ENCODE results near the gene ATP6V0B.

ATP6V0B gene

DNA sequence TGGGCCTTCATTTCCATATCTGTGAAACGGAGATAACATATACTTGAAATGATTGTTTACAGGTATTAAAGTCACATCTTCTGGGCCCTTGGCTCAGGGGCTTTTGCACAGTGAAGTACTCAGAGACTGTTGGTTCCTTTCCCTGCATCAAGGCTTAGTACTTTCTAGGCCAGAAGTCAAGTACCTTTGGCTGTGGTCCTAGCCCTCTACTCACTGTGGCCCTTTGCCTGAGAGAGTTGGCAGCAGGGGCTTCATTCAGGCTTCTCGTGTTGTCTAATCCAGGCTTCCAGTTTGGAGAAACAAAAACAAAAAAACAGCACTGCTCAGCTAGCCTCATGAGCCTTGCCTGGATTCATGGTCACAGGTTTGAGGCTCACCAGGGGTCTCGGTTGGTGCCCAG is 13.1 kb upstream of the ATP6V0B start:
- Histone ChIP-seq H3K36me3 (ENCODE audit: insufficient read depth, low read length) (peaks cover 76% of the 10 kb centered on the region), H3K9ac (ENCODE audit: low read length) (no peak overlapping the region)

DNA sequence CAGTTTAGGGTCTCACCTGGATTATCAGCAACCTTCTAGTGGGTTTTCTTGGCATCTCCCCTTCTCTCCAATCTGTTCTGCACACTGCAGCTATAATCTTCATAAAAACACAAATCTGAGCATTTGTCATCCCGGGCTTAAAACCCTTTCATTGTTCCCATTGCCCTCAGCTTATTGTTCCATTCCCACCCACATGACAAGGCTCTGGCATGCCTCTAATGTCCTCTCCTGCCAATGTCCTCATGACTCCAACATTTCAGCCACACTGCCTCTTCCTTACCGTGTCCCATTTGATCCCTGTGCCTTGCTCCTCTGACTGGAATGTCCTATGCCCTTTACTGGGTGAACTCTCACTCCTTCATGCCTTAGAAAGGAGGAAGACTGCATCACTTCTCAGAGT is 12.4 kb upstream of the ATP6V0B start:
- no peaks in the 10 kb centered on the region for H3K27me3 ChIP-seq (ENCODE audit: control insufficient read depth in 1 of 2, insufficient read depth in 2 of 2, low read length in 2 of 2)
- no peak overlapping the region for H3K27ac ChIP-seq (ENCODE audit: low read depth, low read length)
- no peaks in the 10 kb centered on the region for H3K9me3 ChIP-seq (ENCODE audit: low read length)
- H3K4me3 ChIP-seq (ENCODE audit: low read depth in 1 of 2, low read length in 2 of 2): no peak overlapping the region
- H3K4me1 ChIP-seq (ENCODE audit: insufficient read depth, low read length): no peaks in the 10 kb centered on the region
- H3K36me3 ChIP-seq (ENCODE audit: insufficient read depth, low read length): peaks cover 70% of the 10 kb centered on the region
- no peak overlapping the region for H3K9ac ChIP-seq (ENCODE audit: low read length)

More for the DNA sequence above, 13.1 kb upstream of the ATP6V0B start:
- no peak overlapping the region for H3K4me3 ChIP-seq (ENCODE audit: low read depth in 1 of 2, low read length in 2 of 2)
- H3K27me3 ChIP-seq (ENCODE audit: control insufficient read depth in 1 of 2, insufficient read depth in 2 of 2, low read length in 2 of 2): no peaks in the 10 kb centered on the region
- no peak overlapping the region for H3K27ac ChIP-seq (ENCODE audit: low read depth, low read length)
- H3K4me1 ChIP-seq (ENCODE audit: insufficient read depth, low read length): no peaks in the 10 kb centered on the region
- H3K9me3 ChIP-seq (ENCODE audit: low read length): no peaks in the 10 kb centered on the region

DNA sequence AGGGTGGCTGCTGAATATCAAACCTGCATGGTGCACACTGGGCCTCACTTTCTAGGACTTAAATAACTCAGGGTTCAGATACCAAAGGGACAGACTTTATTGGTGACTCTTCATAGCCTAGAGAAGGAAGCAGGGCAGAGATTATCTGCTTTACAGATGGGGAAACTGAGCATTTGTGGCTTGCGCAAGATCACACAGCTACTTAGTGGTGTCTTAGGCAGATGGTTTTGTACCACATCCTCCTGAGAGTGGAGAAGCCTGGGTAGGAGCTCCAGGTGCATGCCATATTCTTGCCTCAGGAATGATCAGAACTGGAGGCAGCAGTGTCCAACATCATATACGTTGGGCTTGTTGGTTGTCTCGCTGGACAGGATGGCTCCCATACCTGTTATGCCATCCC is 11.8 kb upstream of the ATP6V0B start:
- Histone ChIP-seq H3K36me3 (ENCODE audit: insufficient read depth, low read length) (peaks cover 63% of the 10 kb centered on the region), H3K4me1 (ENCODE audit: insufficient read depth, low read length) (no peaks in the 10 kb centered on the region), H3K27ac (ENCODE audit: low read depth, low read length) (no peak overlapping the region), H3K9me3 (ENCODE audit: low read length) (no peaks in the 10 kb centered on the region), H3K4me3 (ENCODE audit: low read depth in 1 of 2, low read length in 2 of 2) (no peak overlapping the region), H3K27me3 (ENCODE audit: control insufficient read depth in 1 of 2, insufficient read depth in 2 of 2, low read length in 2 of 2) (no peaks in the 10 kb centered on the region), H3K9ac (ENCODE audit: low read length) (no peak overlapping the region)

GRCh38 chr1:43963890-43964289 is 10.9 kb upstream of the ATP6V0B start:
- no peaks in the 10 kb centered on the region for H3K9me3 ChIP-seq (ENCODE audit: low read length)
- no peak overlapping the region for H3K4me3 ChIP-seq (ENCODE audit: low read depth in 1 of 2, low read length in 2 of 2)
- no peaks in the 10 kb centered on the region for H3K27me3 ChIP-seq (ENCODE audit: control insufficient read depth in 1 of 2, insufficient read depth in 2 of 2, low read length in 2 of 2)
- no peak overlapping the region for H3K27ac ChIP-seq (ENCODE audit: low read depth, low read length)
- H3K4me1 ChIP-seq (ENCODE audit: insufficient read depth, low read length): no peaks in the 10 kb centered on the region
- peaks cover 54% of the 10 kb centered on the region for H3K36me3 ChIP-seq (ENCODE audit: insufficient read depth, low read length)
- no peak overlapping the region for H3K9ac ChIP-seq (ENCODE audit: low read length)

GRCh38 chr1:43965316-43965715 is 9.4 kb upstream of the ATP6V0B start:
- Histone ChIP-seq H3K9ac (ENCODE audit: low read length) (no peak overlapping the region), H3K9me3 (ENCODE audit: low read length) (no peaks in the 10 kb centered on the region), H3K27me3 (ENCODE audit: control insufficient read depth in 1 of 2, insufficient read depth in 2 of 2, low read length in 2 of 2) (no peaks in the 10 kb centered on the region), H3K36me3 (ENCODE audit: insufficient read depth, low read length) (peaks cover 40% of the 10 kb centered on the region), H3K4me3 (ENCODE audit: low read depth in 1 of 2, low read length in 2 of 2) (no peak overlapping the region), H3K4me1 (ENCODE audit: insufficient read depth, low read length) (peaks cover 6% of the 10 kb centered on the region), H3K27ac (ENCODE audit: low read depth, low read length) (no peak overlapping the region)

- H3K9ac ChIP-seq (ENCODE audit: low read length): no peak overlapping the region
- no peaks in the 10 kb centered on the region for H3K9me3 ChIP-seq (ENCODE audit: low read length)
- no peak overlapping the region for H3K4me3 ChIP-seq (ENCODE audit: low read depth in 1 of 2, low read length in 2 of 2)
- H3K27me3 ChIP-seq (ENCODE audit: control insufficient read depth in 1 of 2, insufficient read depth in 2 of 2, low read length in 2 of 2): no peaks in the 10 kb centered on the region
- peaks cover 14% of the 10 kb centered on the region for H3K4me1 ChIP-seq (ENCODE audit: insufficient read depth, low read length)
- no peak overlapping the region for H3K27ac ChIP-seq (ENCODE audit: low read depth, low read length)
- H3K36me3 ChIP-seq (ENCODE audit: insufficient read depth, low read length): peaks cover 22% of the 10 kb centered on the region
Measured at GRCh38 chr1:43968348-43968948, 6.3 kb upstream of the ATP6V0B start.

GRCh38 chr1:43969416-43969745 is 5.4 kb upstream of the ATP6V0B start:
- H3K9ac ChIP-seq (ENCODE audit: low read length): no peak overlapping the region
- H3K4me3 ChIP-seq (ENCODE audit: low read depth in 1 of 2, low read length in 2 of 2): peak overlapping the region in 1 of 2 donors; percentile 95
- H3K36me3 ChIP-seq (ENCODE audit: insufficient read depth, low read length): peaks cover 13% of the 10 kb centered on the region
- no peaks in the 10 kb centered on the region for H3K9me3 ChIP-seq (ENCODE audit: low read length)
- no peak overlapping the region for H3K27ac ChIP-seq (ENCODE audit: low read depth, low read length)
- H3K27me3 ChIP-seq (ENCODE audit: control insufficient read depth in 1 of 2, insufficient read depth in 2 of 2, low read length in 2 of 2): no peaks in the 10 kb centered on the region
- H3K4me1 ChIP-seq (ENCODE audit: insufficient read depth, low read length): peaks cover 22% of the 10 kb centered on the region

- H3K4me3 ChIP-seq (ENCODE audit: low read depth in 1 of 2, low read length in 2 of 2): peak within 1 kb of the TSS; percentile 80 to 95
- no peaks in the 10 kb centered on the region for H3K27me3 ChIP-seq (ENCODE audit: control insufficient read depth in 1 of 2, insufficient read depth in 2 of 2, low read length in 2 of 2)
- peaks cover 22% of the 10 kb centered on the region for H3K4me1 ChIP-seq (ENCODE audit: insufficient read depth, low read length)
- peaks cover 11% of the 10 kb centered on the region for H3K36me3 ChIP-seq (ENCODE audit: insufficient read depth, low read length)
- peak within 1 kb of the TSS; percentile 87 for H3K27ac ChIP-seq (ENCODE audit: low read depth, low read length)
- peak within 1 kb of the TSS; percentile 7 for H3K9ac ChIP-seq (ENCODE audit: low read length)
- no peaks in the 10 kb centered on the region for H3K9me3 ChIP-seq (ENCODE audit: low read length)
Measured at GRCh38 chr1:43969746-43970466, 4.9 kb upstream of the ATP6V0B start, which contains the start of gene DPH2. TSS of gene DPH2 (plus strand) at chr1:43970010. CDS start at chr1:43970176, 166 bp downstream.

DNA sequence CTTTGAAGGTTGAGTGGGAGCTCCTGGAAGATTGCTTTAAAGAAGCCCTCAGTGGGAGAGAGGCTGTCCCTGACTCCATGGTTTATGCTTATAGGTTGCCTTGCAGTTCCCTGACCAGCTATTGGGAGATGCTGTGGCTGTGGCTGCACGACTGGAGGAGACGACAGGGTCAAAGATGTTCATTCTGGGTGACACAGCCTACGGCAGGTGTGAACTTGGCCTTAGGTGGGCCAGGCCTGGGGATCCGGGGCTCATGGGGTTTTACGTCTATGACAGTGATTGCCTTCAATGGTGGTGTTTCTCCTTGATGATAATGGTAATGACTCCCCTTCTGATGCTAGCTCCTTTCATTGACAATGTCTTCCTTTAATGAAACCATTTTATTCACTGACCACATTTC is 4.3 kb upstream of the ATP6V0B start:
- Histone ChIP-seq H3K4me3 (ENCODE audit: low read depth in 1 of 2, low read length in 2 of 2) (peak overlapping the region; percentile 80 to 95), H3K4me1 (ENCODE audit: insufficient read depth, low read length) (peaks cover 22% of the 10 kb centered on the region), H3K27ac (ENCODE audit: low read depth, low read length) (no peak overlapping the region)

GRCh38 chr1:43970911-43971310 is 3.8 kb upstream of the ATP6V0B start:
- Histone ChIP-seq H3K36me3 (ENCODE audit: insufficient read depth, low read length) (peaks cover 11% of the 10 kb centered on the region), H3K4me3 (ENCODE audit: low read depth in 1 of 2, low read length in 2 of 2) (peak overlapping the region in 1 of 2 donors; percentile 95), H3K9me3 (ENCODE audit: low read length) (no peaks in the 10 kb centered on the region), H3K27ac (ENCODE audit: low read depth, low read length) (no peak overlapping the region), H3K27me3 (ENCODE audit: control insufficient read depth in 1 of 2, insufficient read depth in 2 of 2, low read length in 2 of 2) (no peaks in the 10 kb centered on the region), H3K4me1 (ENCODE audit: insufficient read depth, low read length) (peaks cover 26% of the 10 kb centered on the region), H3K9ac (ENCODE audit: low read length) (no peak overlapping the region)

More for the DNA sequence above, 4.3 kb upstream of the ATP6V0B start:
- Histone ChIP-seq H3K36me3 (ENCODE audit: insufficient read depth, low read length) (peaks cover 11% of the 10 kb centered on the region), H3K27me3 (ENCODE audit: control insufficient read depth in 1 of 2, insufficient read depth in 2 of 2, low read length in 2 of 2) (no peaks in the 10 kb centered on the region), H3K9me3 (ENCODE audit: low read length) (no peaks in the 10 kb centered on the region), H3K9ac (ENCODE audit: low read length) (peak overlapping the region; percentile 7)

DNA sequence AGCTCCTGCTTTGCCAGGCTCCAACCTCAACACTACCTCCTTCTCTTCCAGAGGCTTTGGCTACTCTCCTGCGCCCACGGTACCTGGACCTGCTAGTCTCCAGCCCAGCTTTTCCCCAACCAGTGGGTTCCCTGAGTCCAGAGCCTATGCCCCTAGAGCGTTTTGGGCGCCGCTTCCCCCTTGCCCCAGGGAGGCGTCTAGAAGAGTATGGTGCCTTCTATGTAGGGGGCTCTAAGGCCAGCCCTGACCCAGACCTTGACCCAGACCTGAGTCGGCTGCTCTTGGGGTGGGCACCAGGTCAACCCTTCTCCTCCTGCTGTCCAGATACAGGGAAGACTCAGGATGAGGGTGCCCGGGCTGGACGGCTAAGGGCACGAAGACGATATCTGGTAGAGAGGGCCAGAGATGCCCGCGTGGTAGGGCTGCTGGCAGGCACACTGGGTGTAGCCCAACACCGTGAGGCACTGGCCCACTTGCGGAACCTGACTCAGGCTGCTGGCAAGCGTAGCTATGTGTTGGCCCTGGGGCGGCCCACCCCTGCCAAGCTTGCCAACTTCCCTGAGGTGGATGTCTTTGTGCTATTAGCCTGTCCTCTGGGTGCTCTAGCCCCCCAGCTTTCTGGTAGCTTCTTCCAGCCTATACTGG is 3.3 kb upstream of the ATP6V0B start:
- H3K27me3 ChIP-seq (ENCODE audit: control insufficient read depth in 1 of 2, insufficient read depth in 2 of 2, low read length in 2 of 2): no peaks in the 10 kb centered on the region

More for the DNA sequence above, 3.3 kb upstream of the ATP6V0B start:
- no peak overlapping the region for H3K9ac ChIP-seq (ENCODE audit: low read length)
- H3K9me3 ChIP-seq (ENCODE audit: low read length): no peaks in the 10 kb centered on the region
- H3K4me3 ChIP-seq (ENCODE audit: low read depth in 1 of 2, low read length in 2 of 2): no peak overlapping the region
- no peak overlapping the region for H3K27ac ChIP-seq (ENCODE audit: low read depth, low read length)
- H3K4me1 ChIP-seq (ENCODE audit: insufficient read depth, low read length): peaks cover 32% of the 10 kb centered on the region
- H3K36me3 ChIP-seq (ENCODE audit: insufficient read depth, low read length): peaks cover 16% of the 10 kb centered on the region
